Measurements from ENCODE around the gene YEATS2.

The YEATS2 gene

GRCh38 chr3:183837390-183837789 is 139.8 kb downstream of the YEATS2 start:
- ChIA-PET POLR2A (no interaction called here), CTCF (interaction anchor here (1.3 kb wide), 1 partner anchor 11 kb away, joined by 4 read pairs; no protein-coding TSS in a partner anchor)
- TF ChIP-seq, protein P1, sequence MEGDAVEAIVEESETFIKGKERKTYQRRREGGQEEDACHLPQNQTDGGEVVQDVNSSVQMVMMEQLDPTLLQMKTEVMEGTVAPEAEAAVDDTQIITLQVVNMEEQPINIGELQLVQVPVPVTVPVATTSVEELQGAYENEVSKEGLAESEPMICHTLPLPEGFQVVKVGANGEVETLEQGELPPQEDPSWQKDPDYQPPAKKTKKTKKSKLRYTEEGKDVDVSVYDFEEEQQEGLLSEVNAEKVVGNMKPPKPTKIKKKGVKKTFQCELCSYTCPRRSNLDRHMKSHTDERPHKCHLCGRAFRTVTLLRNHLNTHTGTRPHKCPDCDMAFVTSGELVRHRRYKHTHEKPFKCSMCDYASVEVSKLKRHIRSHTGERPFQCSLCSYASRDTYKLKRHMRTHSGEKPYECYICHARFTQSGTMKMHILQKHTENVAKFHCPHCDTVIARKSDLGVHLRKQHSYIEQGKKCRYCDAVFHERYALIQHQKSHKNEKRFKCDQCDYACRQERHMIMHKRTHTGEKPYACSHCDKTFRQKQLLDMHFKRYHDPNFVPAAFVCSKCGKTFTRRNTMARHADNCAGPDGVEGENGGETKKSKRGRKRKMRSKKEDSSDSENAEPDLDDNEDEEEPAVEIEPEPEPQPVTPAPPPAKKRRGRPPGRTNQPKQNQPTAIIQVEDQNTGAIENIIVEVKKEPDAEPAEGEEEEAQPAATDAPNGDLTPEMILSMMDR (IDR thresholded peaks at IDR 0.05; ENCODE audit: insufficient read depth, low read length, missing control alignments), result no peak
- no peak overlapping the region for H3K4me3 ChIP-seq (ENCODE audit: low read depth, low read length)
- no peak for DNase-seq (ENCODE audit: low read depth, low spot score)

DNA sequence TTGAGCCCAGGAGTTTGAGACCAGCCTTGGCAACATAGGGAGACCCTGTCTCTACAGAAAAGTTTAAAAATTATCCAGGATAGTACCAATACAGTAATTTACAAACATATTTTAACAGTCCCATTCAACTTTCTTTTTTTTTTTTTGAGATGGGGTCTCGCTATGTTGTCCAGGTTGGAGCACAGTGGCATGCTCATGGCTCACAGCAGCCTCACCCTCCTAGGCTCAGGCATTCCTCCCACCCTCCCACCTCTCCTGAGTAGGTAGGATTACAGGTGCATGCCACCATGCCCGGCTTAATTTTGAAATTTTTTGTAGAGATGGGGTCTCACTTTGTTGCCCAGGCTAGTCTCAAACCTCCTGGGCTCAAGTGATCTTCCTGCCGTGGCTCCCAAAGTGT is 140.3 kb downstream of the YEATS2 start:
- H3K4me3 ChIP-seq (ENCODE audit: low read depth, low read length), result no peak overlapping the region
- TF ChIP-seq, protein P1 (IDR thresholded peaks at IDR 0.05; ENCODE audit: insufficient read depth, low read length, missing control alignments), result no peak
- no peak for DNase-seq (ENCODE audit: low read depth, low spot score)
- CTCF ChIA-PET, result interaction anchor here (1.3 kb wide), 1 partner anchor 12 kb away, joined by 4 read pairs; no protein-coding TSS in a partner anchor
- POLR2A ChIA-PET, result no interaction called here

- CTCF ChIA-PET, result interaction anchor here (2.2 to 3.7 kb wide), 2 partner anchors 14 to 45 kb away, joined by 8 to 16 read pairs; partner anchors contain the start of genes MAP6D1 and PARL
- DNase-seq (ENCODE audit: low read depth, low spot score), result no peak
- POLR2A ChIA-PET, result no interaction called here
- H3K4me3 ChIP-seq (ENCODE audit: low read depth, low read length), result no peak overlapping the region
- TF ChIP-seq, protein P1 (IDR thresholded peaks at IDR 0.05; ENCODE audit: insufficient read depth, low read length, missing control alignments), result no peak
Measured at GRCh38 chr3:183839751-183840150, 142.2 kb downstream of the YEATS2 start.

- ChIA-PET CTCF (interaction anchor here (0.6 to 2.6 kb wide), 5 partner anchors 14 to 432 kb away, joined by 3 to 9 read pairs (median 5); partner anchors contain the start of genes MAP6D1 and PARL), POLR2A (no interaction called here)
- no peak overlapping the region for H3K4me3 ChIP-seq (ENCODE audit: low read depth, low read length)
- peak; percentile 59 for DNase-seq (ENCODE audit: low read depth, low spot score)
- TF ChIP-seq, protein P1 (IDR thresholded peaks at IDR 0.05; ENCODE audit: insufficient read depth, low read length, missing control alignments), result no peak
Measured at GRCh38 chr3:183844606-183845005, 147.0 kb downstream of the YEATS2 start.

DNA sequence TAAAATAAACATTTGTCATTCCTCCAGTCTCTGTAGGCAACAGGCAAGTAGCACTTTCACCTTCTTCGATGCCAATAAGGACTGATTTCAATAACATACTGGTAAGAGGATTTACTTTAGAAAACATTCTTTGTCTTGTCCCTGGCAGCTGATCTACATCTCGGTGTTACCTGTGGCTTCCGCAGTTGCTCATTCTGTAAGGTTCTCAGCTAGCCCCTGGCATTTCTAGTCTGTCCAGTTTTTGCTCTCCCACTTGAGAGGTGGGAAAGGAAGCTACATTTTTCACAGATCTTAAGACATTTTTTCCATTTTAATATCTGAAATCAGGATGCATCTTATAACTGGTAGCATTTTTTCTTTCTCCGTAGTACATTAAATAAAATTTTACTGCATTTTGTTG is 147.5 kb downstream of the YEATS2 start:
- CTCF ChIA-PET, result interaction anchor here (1.8 to 2.6 kb wide), 3 partner anchors 14 to 40 kb away, joined by 5 to 9 read pairs (median 9); partner anchors contain the start of genes MAP6D1 and PARL
- POLR2A ChIA-PET, result no interaction called here
- TF ChIP-seq, protein P1 (IDR thresholded peaks at IDR 0.05; ENCODE audit: insufficient read depth, low read length, missing control alignments), result no peak
- H3K4me3 ChIP-seq (ENCODE audit: low read depth, low read length), result no peak overlapping the region
- no peak for DNase-seq (ENCODE audit: low read depth, low spot score)

- H3K4me3 ChIP-seq (ENCODE audit: low read depth, low read length), result no peak overlapping the region
- CTCF ChIA-PET, result interaction anchor here (1.8 to 2.6 kb wide), 2 partner anchors 20 to 39 kb away, joined by 5 to 9 read pairs; partner anchors contain the start of genes MAP6D1 and PARL
- DNase-seq (ENCODE audit: low read depth, low spot score), result no peak
- POLR2A ChIA-PET, result no interaction called here
- TF ChIP-seq, protein P1 (IDR thresholded peaks at IDR 0.05; ENCODE audit: insufficient read depth, low read length, missing control alignments), result no peak
Measured at GRCh38 chr3:183845608-183846288, 148.2 kb downstream of the YEATS2 start.

All from AG04449 (cell line).